ENCODE data around the gene GOLGB1. TPM values are rescaled to one million over a fixed set of nuclear protein-coding genes. Genes with fewer than 3 reads are reported as not detected.

GOLGB1 gene, protein sequence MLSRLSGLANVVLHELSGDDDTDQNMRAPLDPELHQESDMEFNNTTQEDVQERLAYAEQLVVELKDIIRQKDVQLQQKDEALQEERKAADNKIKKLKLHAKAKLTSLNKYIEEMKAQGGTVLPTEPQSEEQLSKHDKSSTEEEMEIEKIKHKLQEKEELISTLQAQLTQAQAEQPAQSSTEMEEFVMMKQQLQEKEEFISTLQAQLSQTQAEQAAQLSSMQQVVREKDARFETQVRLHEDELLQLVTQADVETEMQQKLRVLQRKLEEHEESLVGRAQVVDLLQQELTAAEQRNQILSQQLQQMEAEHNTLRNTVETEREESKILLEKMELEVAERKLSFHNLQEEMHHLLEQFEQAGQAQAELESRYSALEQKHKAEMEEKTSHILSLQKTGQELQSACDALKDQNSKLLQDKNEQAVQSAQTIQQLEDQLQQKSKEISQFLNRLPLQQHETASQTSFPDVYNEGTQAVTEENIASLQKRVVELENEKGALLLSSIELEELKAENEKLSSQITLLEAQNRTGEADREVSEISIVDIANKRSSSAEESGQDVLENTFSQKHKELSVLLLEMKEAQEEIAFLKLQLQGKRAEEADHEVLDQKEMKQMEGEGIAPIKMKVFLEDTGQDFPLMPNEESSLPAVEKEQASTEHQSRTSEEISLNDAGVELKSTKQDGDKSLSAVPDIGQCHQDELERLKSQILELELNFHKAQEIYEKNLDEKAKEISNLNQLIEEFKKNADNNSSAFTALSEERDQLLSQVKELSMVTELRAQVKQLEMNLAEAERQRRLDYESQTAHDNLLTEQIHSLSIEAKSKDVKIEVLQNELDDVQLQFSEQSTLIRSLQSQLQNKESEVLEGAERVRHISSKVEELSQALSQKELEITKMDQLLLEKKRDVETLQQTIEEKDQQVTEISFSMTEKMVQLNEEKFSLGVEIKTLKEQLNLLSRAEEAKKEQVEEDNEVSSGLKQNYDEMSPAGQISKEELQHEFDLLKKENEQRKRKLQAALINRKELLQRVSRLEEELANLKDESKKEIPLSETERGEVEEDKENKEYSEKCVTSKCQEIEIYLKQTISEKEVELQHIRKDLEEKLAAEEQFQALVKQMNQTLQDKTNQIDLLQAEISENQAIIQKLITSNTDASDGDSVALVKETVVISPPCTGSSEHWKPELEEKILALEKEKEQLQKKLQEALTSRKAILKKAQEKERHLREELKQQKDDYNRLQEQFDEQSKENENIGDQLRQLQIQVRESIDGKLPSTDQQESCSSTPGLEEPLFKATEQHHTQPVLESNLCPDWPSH (N-terminal part only)
- 100 to 1,000 TPM in 1 of 4 donors, 10 to 100 TPM in 3; 71.7 to 101 (median 94.9) TPM for total RNA-seq

- DNase-seq, result peak; percentile 95
- H3K36me3 ChIP-seq, result no peaks in the 10 kb centered on the region
- in situ Hi-C loops (cut with MboI; ENCODE audit: low pct_ligation_motif_present in 1 of 4, low pct_unique_long_range_greater_than_20kb in 1 of 4, low sequenced_read_pairs in 3 of 4) (no loop called here), intact Hi-C loops (cut with DNase I; ENCODE audit: low total_unique reads) (no loop called here)
- peaks cover 18 to 35% (median 21%) of the 10 kb centered on the region in 4 donors for H3K4me1 ChIP-seq
- TF ChIP-seq CTCF (IDR thresholded peaks at IDR 0.05), result peak in 1 of 5 experiments; percentile 24
- TF ChIP-seq EP300 (IDR thresholded peaks at IDR 0.05; ENCODE audit: low read depth), result no peak
- peak; percentile 100 for TF ChIP-seq POLR2A (IDR thresholded peaks at IDR 0.05)
- peak; percentile 99 to 100 (median 100) for TF ChIP-seq POLR2AphosphoS5 (IDR thresholded peaks at IDR 0.05)
- peak within 1 kb of the TSS; percentile 90 to 97 (median 94) for H3K27ac ChIP-seq
- 0 to 1% methylated on average over 2 to 51 of the region's 51 CpGs for WGBS, 2 donors (ENCODE audit: low coverage in 1 of 2)
- no peaks in the 10 kb centered on the region for H3K9me3 ChIP-seq
- no peaks in the 10 kb centered on the region for H3K27me3 ChIP-seq
- peak within 1 kb of the TSS; percentile 66 to 94 (median 82) for H3K4me3 ChIP-seq
These were observed at the start of gene GOLGB1 for GRCh38 chr3:121749276-121750086. Gene GOLGB1 (minus strand): TSS chr3:121749741. CDS start chr3:121730971, 18,770 bp downstream.

DNA sequence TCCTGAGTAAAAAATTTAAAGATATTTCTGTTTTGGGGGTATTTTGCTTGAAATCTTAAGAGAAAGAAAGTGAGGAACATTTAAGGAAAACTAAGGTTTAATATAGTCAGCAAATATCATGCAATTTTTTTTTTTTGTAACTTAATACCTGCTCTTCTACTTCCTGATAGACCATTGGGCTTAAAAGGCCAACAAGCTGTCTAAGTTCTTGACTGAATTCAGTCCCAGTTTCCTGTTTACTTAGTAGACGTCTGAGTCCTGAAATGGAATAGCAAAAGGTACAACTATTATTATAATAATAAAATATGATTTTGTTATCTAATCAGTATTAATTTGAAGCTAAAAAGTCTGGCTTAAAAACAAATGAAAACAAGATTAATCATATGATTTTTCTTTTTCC is 47.4 kb upstream of the GOLGB1 start:
- Histone ChIP-seq H3K36me3 (peaks cover 0 to 4% (median 0%) of the 10 kb centered on the region in 4 donors), H3K27me3 (no peaks in the 10 kb centered on the region), H3K9me3 (no peaks in the 10 kb centered on the region), H3K4me3 (no peak overlapping the region), H3K27ac (no peak overlapping the region), H3K4me1 (no peaks in the 10 kb centered on the region)
- in situ Hi-C loops (cut with MboI; ENCODE audit: low pct_ligation_motif_present in 1 of 4, low pct_unique_long_range_greater_than_20kb in 1 of 4, low sequenced_read_pairs in 3 of 4), result no loop called here
- no peak for TF ChIP-seq EP300 (IDR thresholded peaks at IDR 0.05; ENCODE audit: low read depth)
- no peak for TF ChIP-seq POLR2A (IDR thresholded peaks at IDR 0.05)
- no peak for TF ChIP-seq POLR2AphosphoS5 (IDR thresholded peaks at IDR 0.05)
- no peak for TF ChIP-seq CTCF (IDR thresholded peaks at IDR 0.05)
- no peak for DNase-seq
- intact Hi-C loops (cut with DNase I; ENCODE audit: low total_unique reads), result no loop called here
- WGBS, 2 donors (ENCODE audit: low coverage in 1 of 2), result 33 to 38% methylated on average over 1 of the region's 1 CpG

DNA sequence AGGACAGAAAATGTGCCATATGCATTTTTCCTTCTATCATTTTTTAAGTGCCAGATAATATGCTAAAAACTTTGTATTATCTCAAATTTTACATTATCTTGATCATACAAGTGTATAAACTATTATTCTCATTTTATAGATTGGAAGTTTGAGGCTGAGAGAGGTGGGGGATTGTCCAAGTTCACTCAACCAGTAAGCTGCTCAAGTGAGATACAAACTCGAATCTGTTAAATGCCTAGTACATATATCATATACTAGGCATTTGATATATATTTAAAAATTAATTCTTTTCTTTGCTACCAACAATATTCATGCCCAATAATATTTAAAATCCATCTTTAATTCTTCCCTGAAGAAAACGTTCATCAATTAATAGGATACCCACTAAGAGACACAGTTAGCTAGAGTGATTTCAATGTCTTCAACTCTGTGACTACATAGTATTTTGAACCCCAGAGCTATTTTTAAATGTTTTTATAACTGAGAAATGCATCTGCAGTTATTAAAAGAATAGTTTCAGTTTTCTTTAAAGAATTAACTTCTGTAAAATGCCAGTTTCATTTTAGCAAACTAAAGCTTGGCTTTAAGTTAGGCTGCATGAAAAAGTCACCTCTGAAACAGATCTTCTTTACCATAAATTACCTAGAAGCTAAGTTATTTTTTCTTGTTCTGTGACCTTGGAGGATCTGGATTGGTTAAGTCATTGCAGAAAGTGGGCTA is 44.9 kb upstream of the GOLGB1 start:
- Histone ChIP-seq H3K27ac (peak overlapping the region in 1 of 4 donors; percentile 35), H3K4me3 (no peak overlapping the region), H3K9me3 (no peaks in the 10 kb centered on the region), H3K27me3 (no peaks in the 10 kb centered on the region), H3K4me1 (no peaks in the 10 kb centered on the region), H3K36me3 (peaks cover 0 to 11% (median 5%) of the 10 kb centered on the region in 4 donors)
- DNase-seq, result no peak
- in situ Hi-C loops (cut with MboI; ENCODE audit: low pct_ligation_motif_present in 1 of 4, low pct_unique_long_range_greater_than_20kb in 1 of 4, low sequenced_read_pairs in 3 of 4), result no loop called here
- intact Hi-C loops (cut with DNase I; ENCODE audit: low total_unique reads), result no loop called here
- TF ChIP-seq CTCF (IDR thresholded peaks at IDR 0.05), result no peak
- 86 to 93% methylated on average over 2 of the region's 2 CpGs for WGBS, 2 donors (ENCODE audit: low coverage in 1 of 2)

Data from transverse colon (tissue), 4 donors.